MM.1S (cell line): ENCODE results near the gene LRRC8A.
"Not testable (repeated sequence)": the region's sequence is repeated elsewhere in the genome, so short reads cannot be mapped to it uniquely, and the experiment has no call there.

Experiments
- DNase-seq: peaks from one replicate; pipeline ENCODE4 v3.0.0-alpha.2; 2015
- H2AFZ ChIP-seq: fragments of 300-600 bp; sonication (generic); 2 replicates; pipeline ENCODE4 v1.6.0; 2016; ENCODE audit warnings: antibody characterized with exemption, low read length
- H3F3A ChIP-seq: fragments of 300-600 bp; sonication (generic); 2 replicates; pipeline ENCODE4 v1.6.1; 2016; ENCODE audit warnings: mild to moderate bottlenecking, antibody characterized with exemption, low read length, moderate library complexity, mixed read lengths; ENCODE audit not compliant: insufficient read depth
- H3K27ac ChIP-seq: fragments of 300-600 bp; sonication (generic); 2 replicates; pipeline ENCODE4 v1.5.1; 2016; ENCODE audit warnings: mild to moderate bottlenecking, low read length
- H3K27me3 ChIP-seq: fragments of 300-600 bp; sonication (generic); replicated peaks from 2 replicates; pipeline ENCODE4 v1.6.0; 2016; ENCODE audit warnings: low read length; ENCODE audit not compliant: insufficient read depth
- H3K36me3 ChIP-seq: fragments of 300-600 bp; sonication (generic); replicated peaks from 2 replicates; pipeline ENCODE4 v1.6.1; 2016; ENCODE audit warnings: mild to moderate bottlenecking, low read length, mixed read lengths; ENCODE audit not compliant: insufficient read depth
- H3K4me1 ChIP-seq: fragments of 300-600 bp; sonication (generic); 2 replicates; pipeline ENCODE4 v1.6.1; 2016; ENCODE audit warnings: low read length, mixed read lengths
- H3K4me2 ChIP-seq: fragments of 300-600 bp; sonication (generic); 2 replicates; pipeline ENCODE4 v1.6.0; 2016; ENCODE audit warnings: low read depth, low read length
- H3K4me3 ChIP-seq: fragments of 300-600 bp; sonication (generic); 2 replicates; pipeline ENCODE4 v1.5.1; 2016; ENCODE audit warnings: low read length, mixed read lengths
- H3K79me2 ChIP-seq: fragments of 300-600 bp; sonication (generic); 2 replicates; pipeline ENCODE4 v1.6.1; 2016; ENCODE audit warnings: mixed run types, low read length, mixed read lengths
- H3K9ac ChIP-seq: fragments of 300-600 bp; sonication (generic); 2 replicates; pipeline ENCODE4 v1.6.1; 2016; ENCODE audit warnings: low read length, mixed read lengths
- H3K9me2 ChIP-seq: fragments of 300-600 bp; sonication (generic); replicated peaks from 2 replicates; pipeline ENCODE4 v1.6.1; 2016; ENCODE audit warnings: mild to moderate bottlenecking, low read length, mixed read lengths; ENCODE audit not compliant: insufficient read depth
- H3K9me3 ChIP-seq: fragments of 300-600 bp; sonication (generic); replicated peaks from 2 replicates; pipeline ENCODE4 v1.6.1; 2016; ENCODE audit warnings: mild to moderate bottlenecking, low read length, mixed read lengths; ENCODE audit not compliant: insufficient read depth
- H4K20me1 ChIP-seq: fragments of 300-600 bp; sonication (generic); 2 replicates; pipeline ENCODE4 v1.6.1; 2016; ENCODE audit warnings: mild to moderate bottlenecking, low read length, moderate library complexity, mixed read lengths; ENCODE audit not compliant: insufficient read depth
- CTCF ChIP-seq: fragments of 300-600 bp; sonication (generic); IDR thresholded peaks from 2 replicates; pipeline ENCODE4 v1.5.1; 2016; ENCODE audit warnings: antibody characterized with exemption, low read length, mixed read lengths
- EZH2 ChIP-seq: fragments of 300-600 bp; sonication (generic); optimal IDR thresholded peaks from 2 replicates; pipeline ENCODE3; 2017; ENCODE audit warnings: low read depth, mild to moderate bottlenecking, antibody characterized with exemption, low read length, mixed read lengths
- EZH2phosphoT487 ChIP-seq: fragments of 300-600 bp; sonication (generic); IDR thresholded peaks from 2 replicates; pipeline ENCODE4 v1.6.1; 2018; ENCODE audit warnings: antibody characterized with exemption, low read length

LRRC8A gene

GRCh38 chr9:128870128-128870940, 11.6 kb upstream of the LRRC8A start:
- Histone ChIP-seq H4K20me1 (no peaks in the 10 kb centered on the region), H2AFZ (no peak overlapping the region), H3K4me3 (no peak overlapping the region), H3K4me2 (no peak overlapping the region), H3K4me1 (no peaks in the 10 kb centered on the region), H3K27me3 (no peaks in the 10 kb centered on the region), H3K27ac (no peak overlapping the region), H3K36me3 (no peaks in the 10 kb centered on the region), H3K9ac (no peak overlapping the region), H3K79me2 (no peaks in the 10 kb centered on the region), H3K9me3 (no peaks in the 10 kb centered on the region), H3K9me2 (no peaks in the 10 kb centered on the region), H3F3A (no peaks in the 10 kb centered on the region)
- no peak for TF ChIP-seq EZH2phosphoT487
- no peak for TF ChIP-seq CTCF
- TF ChIP-seq EZH2: no peak
- no peak for DNase-seq

- not testable (repeated sequence) for H2AFZ ChIP-seq
Measured at GRCh38 chr9:128870941-128871265, 11.0 kb upstream of the LRRC8A start.

GRCh38 chr9:128877852-128878251, 4.1 kb upstream of the LRRC8A start:
- no peak for DNase-seq
- H3K9me3 ChIP-seq: no peaks in the 10 kb centered on the region
- no peaks in the 10 kb centered on the region for H3K9me2 ChIP-seq
- no peaks in the 10 kb centered on the region for H3K4me1 ChIP-seq
- no peak overlapping the region for H3K4me3 ChIP-seq
- no peaks in the 10 kb centered on the region for H4K20me1 ChIP-seq
- H2AFZ ChIP-seq: no peak overlapping the region
- no peaks in the 10 kb centered on the region for H3K27me3 ChIP-seq
- H3K4me2 ChIP-seq: no peak overlapping the region
- TF ChIP-seq CTCF: no peak
- TF ChIP-seq EZH2: no peak
- TF ChIP-seq EZH2phosphoT487: no peak
- no peak overlapping the region for H3K27ac ChIP-seq
- no peaks in the 10 kb centered on the region for H3K36me3 ChIP-seq
- peaks cover 32% of the 10 kb centered on the region for H3K79me2 ChIP-seq
- no peak overlapping the region for H3K9ac ChIP-seq
- peaks cover 6% of the 10 kb centered on the region for H3F3A ChIP-seq

More at GRCh38 chr9:128870941-128871265, 11.0 kb upstream of the LRRC8A start:
- not testable (repeated sequence) for H3K4me3 ChIP-seq, H3K9me2 ChIP-seq, H3F3A ChIP-seq, H3K4me2 ChIP-seq, H3K9me3 ChIP-seq, DNase-seq, H4K20me1 ChIP-seq, H3K36me3 ChIP-seq, H3K4me1 ChIP-seq, H3K9ac ChIP-seq, H3K27me3 ChIP-seq, H3K79me2 ChIP-seq, H3K27ac ChIP-seq
